Measurements from ENCODE around the gene MYF5. TPM values are rescaled to one million over a fixed set of nuclear protein-coding genes. Genes with fewer than 3 reads are reported as not detected.

Gene MYF5
- total RNA-seq, 2 donors from 2014 or later: not detected

- TF ChIP-seq CTCF (IDR thresholded peaks at IDR 0.05): no peak
- intact Hi-C loops (cut with DNase I): no loop called here
- H3K27me3 ChIP-seq: no peaks in the 10 kb centered on the region
- no peaks in the 10 kb centered on the region for H3K4me1 ChIP-seq
- no peak overlapping the region for H3K4me3 ChIP-seq
- no peak for DNase-seq
- H3K27ac ChIP-seq: no peak overlapping the region
- H3K36me3 ChIP-seq: no peaks in the 10 kb centered on the region
- no peaks in the 10 kb centered on the region for H3K9me3 ChIP-seq
- no peak overlapping the region for H3K9ac ChIP-seq (ENCODE audit: low read depth in 2 of 2, low read length in 2 of 2)
Measured at GRCh38 chr12:80747800-80748199, 31.1 kb downstream of the MYF5 start.

GRCh38 chr12:80749456-80749855 is 32.7 kb downstream of the MYF5 start:
- Histone ChIP-seq H3K4me1 (no peaks in the 10 kb centered on the region), H3K9ac (ENCODE audit: low read depth in 2 of 2, low read length in 2 of 2) (no peak overlapping the region), H3K9me3 (no peaks in the 10 kb centered on the region), H3K4me3 (no peak overlapping the region), H3K36me3 (no peaks in the 10 kb centered on the region), H3K27me3 (no peaks in the 10 kb centered on the region), H3K27ac (no peak overlapping the region)
- TF ChIP-seq CTCF (IDR thresholded peaks at IDR 0.05): no peak
- no peak for DNase-seq
- intact Hi-C loops (cut with DNase I): no loop called here

GRCh38 chr12:80752464-80752863 is 35.8 kb downstream of the MYF5 start:
- intact Hi-C loops (cut with DNase I): no loop called here
- no peaks in the 10 kb centered on the region for H3K27me3 ChIP-seq
- TF ChIP-seq CTCF (IDR thresholded peaks at IDR 0.05): no peak
- no peaks in the 10 kb centered on the region for H3K4me1 ChIP-seq
- no peak overlapping the region for H3K4me3 ChIP-seq
- H3K9ac ChIP-seq (ENCODE audit: low read depth in 2 of 2, low read length in 2 of 2): no peak overlapping the region
- no peak for DNase-seq
- no peak overlapping the region for H3K27ac ChIP-seq
- no peaks in the 10 kb centered on the region for H3K9me3 ChIP-seq
- H3K36me3 ChIP-seq: no peaks in the 10 kb centered on the region

GRCh38 chr12:80754274-80754673 is 37.6 kb downstream of the MYF5 start:
- Histone ChIP-seq H3K27ac (no peak overlapping the region), H3K4me3 (no peak overlapping the region), H3K27me3 (no peaks in the 10 kb centered on the region), H3K36me3 (no peaks in the 10 kb centered on the region), H3K4me1 (no peaks in the 10 kb centered on the region), H3K9ac (ENCODE audit: low read depth in 2 of 2, low read length in 2 of 2) (no peak overlapping the region), H3K9me3 (no peaks in the 10 kb centered on the region)
- intact Hi-C loops (cut with DNase I): no loop called here
- DNase-seq: no peak
- TF ChIP-seq CTCF (IDR thresholded peaks at IDR 0.05): no peak

DNA sequence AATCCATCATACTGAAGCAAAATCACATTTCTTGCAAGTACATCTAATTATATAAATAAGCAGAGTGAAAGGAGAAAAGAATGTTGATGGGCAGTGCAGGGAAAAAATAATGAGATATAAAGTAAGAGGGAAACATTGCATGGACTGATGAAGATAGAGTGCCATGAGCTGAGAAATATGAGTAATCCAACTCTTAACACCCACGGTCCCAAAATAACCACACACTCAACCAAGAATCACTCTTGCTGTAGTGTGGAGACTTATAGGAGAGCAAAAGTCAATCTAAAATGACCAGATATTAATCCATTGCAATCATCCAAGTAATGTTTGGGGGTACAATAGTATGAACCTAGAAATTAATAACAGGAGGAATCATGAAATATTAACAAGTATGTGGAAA is 40.2 kb downstream of the MYF5 start:
- H3K36me3 ChIP-seq: no peaks in the 10 kb centered on the region
- H3K9me3 ChIP-seq: no peaks in the 10 kb centered on the region
- H3K27me3 ChIP-seq: no peaks in the 10 kb centered on the region
- H3K4me1 ChIP-seq: no peaks in the 10 kb centered on the region
- DNase-seq: no peak
- no peak for TF ChIP-seq CTCF (IDR thresholded peaks at IDR 0.05)
- H3K4me3 ChIP-seq: no peak overlapping the region
- H3K27ac ChIP-seq: no peak overlapping the region
- intact Hi-C loops (cut with DNase I): no loop called here
- H3K9ac ChIP-seq (ENCODE audit: low read depth in 2 of 2, low read length in 2 of 2): no peak overlapping the region

DNA sequence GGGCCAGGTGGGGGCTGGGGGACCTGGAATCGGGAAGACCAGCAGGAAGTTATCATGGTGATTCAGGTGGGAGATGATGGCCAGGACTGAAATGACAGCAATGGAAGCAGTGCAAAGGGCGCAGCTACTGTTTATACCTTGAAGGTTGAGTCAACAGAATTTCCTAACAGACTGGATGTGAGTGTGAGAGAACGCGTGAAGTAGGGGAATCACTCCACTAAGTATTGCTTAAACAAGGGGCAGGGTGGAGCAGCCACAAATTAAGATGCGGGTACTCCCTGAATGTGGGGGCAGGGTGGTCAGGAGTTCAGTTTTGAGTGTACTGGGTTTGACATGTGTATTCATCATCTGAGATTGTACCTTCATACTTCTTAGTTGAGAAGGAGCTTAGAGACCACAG is 45.1 kb downstream of the MYF5 start:
- no peaks in the 10 kb centered on the region for H3K27me3 ChIP-seq
- intact Hi-C loops (cut with DNase I): no loop called here
- no peak overlapping the region for H3K9ac ChIP-seq (ENCODE audit: low read depth in 2 of 2, low read length in 2 of 2)
- H3K27ac ChIP-seq: no peak overlapping the region
- DNase-seq: no peak
- H3K4me1 ChIP-seq: no peaks in the 10 kb centered on the region
- H3K36me3 ChIP-seq: no peaks in the 10 kb centered on the region
- H3K4me3 ChIP-seq: no peak overlapping the region
- H3K9me3 ChIP-seq: no peaks in the 10 kb centered on the region
- TF ChIP-seq CTCF (IDR thresholded peaks at IDR 0.05): no peak
